Measurements from ENCODE around the gene GDPD3. TPM values are rescaled to one million over a fixed set of nuclear protein-coding genes. Genes with fewer than 3 reads are reported as not detected.

GDPD3 gene
- total and polyA plus RNA-seq, 10 of the 15 experiments (the other 5 are each of a cell fraction or from before 2014, with no cell fraction given) = 0.29 to 3.3 (median 0.97) TPM

GRCh38 chr16:30060346-30060745, 53.0 kb downstream of the GDPD3 start:
- Histone ChIP-seq H3K79me2 (ENCODE audit: control insufficient read depth, insufficient read depth, low read length) (peaks cover 20% of the 10 kb centered on the region), H3K4me1 (ENCODE audit: control insufficient read depth, insufficient read depth, low read length) (peaks cover 8% of the 10 kb centered on the region), H3K9me3 (replicated peaks; ENCODE audit: control insufficient read depth, insufficient read depth, low read length) (no peaks in the 10 kb centered on the region), H3K27ac (ENCODE audit: control insufficient read depth, insufficient read depth) (no peak overlapping the region), H3K27me3 (replicated peaks in 1 of 2; ENCODE audit: control insufficient read depth in 2 of 2, insufficient read depth in 2 of 2, low read length in 1 of 2) (no peaks in the 10 kb centered on the region), H3K36me3 (ENCODE audit: control insufficient read depth in 2 of 2, insufficient read depth in 2 of 2, low read length in 1 of 2) (no peaks in the 10 kb centered on the region), H3K4me2 (ENCODE audit: control insufficient read depth, insufficient read depth) (no peak overlapping the region), H3K9ac (ENCODE audit: control insufficient read depth, insufficient read depth, low read length) (no peak overlapping the region), H3K4me3 (no peak overlapping the region), H2AFZ (ENCODE audit: control insufficient read depth, low read depth, low read length) (no peak overlapping the region), H4K20me1 (ENCODE audit: control insufficient read depth, insufficient read depth) (no peaks in the 10 kb centered on the region)
- in situ Hi-C loops (cut with MboI) (no loop called here), intact Hi-C loops (cut with micrococcal nuclease; ENCODE audit: unreplicated experiment) (no loop called here)
- ChIA-PET SMC1A (ENCODE audit: uncharacterized antibody, unreplicated experiment) (no interaction called here), CTCF (interaction anchor here (0.7 to 8.5 kb wide), 2 partner anchors 28 to 32 kb away, joined by 3 to 77 read pairs; partner anchors contain the start of gene TBX6), POLR2A (no interaction called here), RAD21 (ENCODE audit: unreplicated experiment) (no interaction called here)
- 87% methylated on average over 4 of the region's 4 CpGs for WGBS (ENCODE audit: insufficient coverage, insufficient replicate concordance, low lambda C conversion rate, missing lambda C conversion rate)
- no peak for FAIRE-seq
- BruUV-seq (replicated peaks) = no TSS peak
- no peak for TF ChIP-seq ZBED1 (IDR thresholded peaks at IDR 0.05; ENCODE audit: borderline replicate concordance)
- TF ChIP-seq, protein P1, sequence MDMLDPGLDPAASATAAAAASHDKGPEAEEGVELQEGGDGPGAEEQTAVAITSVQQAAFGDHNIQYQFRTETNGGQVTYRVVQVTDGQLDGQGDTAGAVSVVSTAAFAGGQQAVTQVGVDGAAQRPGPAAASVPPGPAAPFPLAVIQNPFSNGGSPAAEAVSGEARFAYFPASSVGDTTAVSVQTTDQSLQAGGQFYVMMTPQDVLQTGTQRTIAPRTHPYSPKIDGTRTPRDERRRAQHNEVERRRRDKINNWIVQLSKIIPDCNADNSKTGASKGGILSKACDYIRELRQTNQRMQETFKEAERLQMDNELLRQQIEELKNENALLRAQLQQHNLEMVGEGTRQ (IDR thresholded peaks at IDR 0.05; ENCODE audit: borderline replicate concordance, low read depth, low read length) = no peak
- TF ChIP-seq, protein P2, sequence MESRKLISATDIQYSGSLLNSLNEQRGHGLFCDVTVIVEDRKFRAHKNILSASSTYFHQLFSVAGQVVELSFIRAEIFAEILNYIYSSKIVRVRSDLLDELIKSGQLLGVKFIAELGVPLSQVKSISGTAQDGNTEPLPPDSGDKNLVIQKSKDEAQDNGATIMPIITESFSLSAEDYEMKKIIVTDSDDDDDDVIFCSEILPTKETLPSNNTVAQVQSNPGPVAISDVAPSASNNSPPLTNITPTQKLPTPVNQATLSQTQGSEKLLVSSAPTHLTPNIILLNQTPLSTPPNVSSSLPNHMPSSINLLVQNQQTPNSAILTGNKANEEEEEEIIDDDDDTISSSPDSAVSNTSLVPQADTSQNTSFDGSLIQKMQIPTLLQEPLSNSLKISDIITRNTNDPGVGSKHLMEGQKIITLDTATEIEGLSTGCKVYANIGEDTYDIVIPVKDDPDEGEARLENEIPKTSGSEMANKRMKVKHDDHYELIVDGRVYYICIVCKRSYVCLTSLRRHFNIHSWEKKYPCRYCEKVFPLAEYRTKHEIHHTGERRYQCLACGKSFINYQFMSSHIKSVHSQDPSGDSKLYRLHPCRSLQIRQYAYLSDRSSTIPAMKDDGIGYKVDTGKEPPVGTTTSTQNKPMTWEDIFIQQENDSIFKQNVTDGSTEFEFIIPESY (IDR thresholded peaks at IDR 0.05) = no peak
- TF ChIP-seq CHD2 (IDR thresholded peaks at IDR 0.05; ENCODE audit: borderline replicate concordance, low read depth, low read length) = no peak
- TF ChIP-seq SPI1 (IDR thresholded peaks at IDR 0.05; ENCODE audit: borderline replicate concordance, insufficient read depth, low read depth, low read length) = no peak
- TF ChIP-seq KDM1A (IDR thresholded peaks at IDR 0.05; ENCODE audit: borderline replicate concordance) = no peak
- no peak for TF ChIP-seq SMC3 (IDR thresholded peaks at IDR 0.05; ENCODE audit: borderline replicate concordance, low read length)
- TF ChIP-seq ZNF274 (IDR thresholded peaks at IDR 0.05; ENCODE audit: insufficient read depth, insufficient read length) = no peak
- no peak for TF ChIP-seq FOXM1 (IDR thresholded peaks at IDR 0.05; ENCODE audit: low read depth, low read length)
- no peak for TF ChIP-seq HSF1 (IDR thresholded peaks at IDR 0.05; ENCODE audit: low read depth, low read length)
- TF ChIP-seq MYB (IDR thresholded peaks at IDR 0.05; ENCODE audit: borderline replicate concordance, low read depth, low read length) = no peak
- no peak for TF ChIP-seq CHD4 (IDR thresholded peaks at IDR 0.05)
- no peak for TF ChIP-seq CREM (IDR thresholded peaks at IDR 0.05; ENCODE audit: low read depth)
- no peak for TF ChIP-seq PBX3 (IDR thresholded peaks at IDR 0.05; ENCODE audit: insufficient replicate concordance, low read depth, low read length)
- no peak for TF ChIP-seq SMARCA5 (IDR thresholded peaks at IDR 0.05)
- TF ChIP-seq MAX (IDR thresholded peaks at IDR 0.05; ENCODE audit: low read depth, low read length) = no peak
- no peak for TF ChIP-seq HDAC6 (IDR thresholded peaks at IDR 0.05; ENCODE audit: unreplicated experiment)
- TF ChIP-seq BHLHE40 (IDR thresholded peaks at IDR 0.05; ENCODE audit: borderline replicate concordance in 1 of 2, low read depth in 2 of 2, low read length in 1 of 2) = no peak
- no peak for ATAC-seq
- no peak for DNase-seq (ENCODE audit: low read depth, low spot score)
